ENCODE data around the gene TTC39B. TPM values are rescaled to one million over a fixed set of nuclear protein-coding genes. Genes with fewer than 3 reads are reported as not detected.

TTC39B gene
- total RNA-seq, 2 donors from 2014 or later = 53.5 to 69.5 TPM

DNA sequence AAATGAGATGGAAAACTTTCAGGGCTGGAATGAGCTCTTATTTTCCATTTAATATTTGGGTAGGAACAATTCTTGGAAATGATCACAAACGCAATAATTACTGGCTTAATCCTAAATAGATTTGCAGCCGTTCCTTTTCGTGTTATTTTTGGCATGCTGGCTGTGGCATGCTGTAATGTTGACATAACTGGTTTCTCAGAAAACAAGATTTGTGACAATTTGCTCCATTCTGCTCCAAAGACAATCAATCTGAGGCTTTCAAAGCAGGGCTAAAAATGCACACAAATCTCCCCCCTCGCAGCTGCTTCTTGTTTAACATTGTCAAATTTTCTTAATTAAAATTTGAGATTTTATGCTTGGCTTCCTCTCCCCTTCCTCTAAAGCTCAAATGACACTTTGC is 151.2 kb downstream of the TTC39B start:
- H3K4me1 ChIP-seq (ENCODE audit: control insufficient read depth, insufficient read depth, low read length) = peaks cover 20% of the 10 kb centered on the region
- TF ChIP-seq, protein P1, sequence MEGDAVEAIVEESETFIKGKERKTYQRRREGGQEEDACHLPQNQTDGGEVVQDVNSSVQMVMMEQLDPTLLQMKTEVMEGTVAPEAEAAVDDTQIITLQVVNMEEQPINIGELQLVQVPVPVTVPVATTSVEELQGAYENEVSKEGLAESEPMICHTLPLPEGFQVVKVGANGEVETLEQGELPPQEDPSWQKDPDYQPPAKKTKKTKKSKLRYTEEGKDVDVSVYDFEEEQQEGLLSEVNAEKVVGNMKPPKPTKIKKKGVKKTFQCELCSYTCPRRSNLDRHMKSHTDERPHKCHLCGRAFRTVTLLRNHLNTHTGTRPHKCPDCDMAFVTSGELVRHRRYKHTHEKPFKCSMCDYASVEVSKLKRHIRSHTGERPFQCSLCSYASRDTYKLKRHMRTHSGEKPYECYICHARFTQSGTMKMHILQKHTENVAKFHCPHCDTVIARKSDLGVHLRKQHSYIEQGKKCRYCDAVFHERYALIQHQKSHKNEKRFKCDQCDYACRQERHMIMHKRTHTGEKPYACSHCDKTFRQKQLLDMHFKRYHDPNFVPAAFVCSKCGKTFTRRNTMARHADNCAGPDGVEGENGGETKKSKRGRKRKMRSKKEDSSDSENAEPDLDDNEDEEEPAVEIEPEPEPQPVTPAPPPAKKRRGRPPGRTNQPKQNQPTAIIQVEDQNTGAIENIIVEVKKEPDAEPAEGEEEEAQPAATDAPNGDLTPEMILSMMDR (conservative IDR thresholded peaks at IDR 0.05) = no peak
- no peak overlapping the region for H3K27ac Mint-ChIP-seq
- peaks cover 14% of the 10 kb centered on the region for H3K36me3 Mint-ChIP-seq (ENCODE audit: low read depth)
- no peak overlapping the region for H3K9ac ChIP-seq (ENCODE audit: extremely low read depth, low read length, poor library complexity, severe bottlenecking)
- peaks cover 9% of the 10 kb centered on the region for H3K9me3 ChIP-seq (ENCODE audit: control insufficient read depth, low read length)
- H3K27me3 ChIP-seq (ENCODE audit: control insufficient read depth, insufficient read depth, low read length, poor library complexity, severe bottlenecking) = no peaks in the 10 kb centered on the region
- no peaks in the 10 kb centered on the region for H3K9me3 Mint-ChIP-seq
- H3K4me3 ChIP-seq (ENCODE audit: low read length) = no peak overlapping the region
- no peak for DNase-seq
- peaks cover 17% of the 10 kb centered on the region for H3K4me1 Mint-ChIP-seq
- H3K36me3 ChIP-seq (ENCODE audit: control insufficient read depth, insufficient read depth, low read length) = no peaks in the 10 kb centered on the region
- H3K27ac ChIP-seq (ENCODE audit: low read depth, low read length) = no peak overlapping the region
- no peak overlapping the region for H3K4me3 Mint-ChIP-seq
- WGBS, 2 experiments (ENCODE audit: insufficient coverage in 1 of 2, insufficient read length in 1 of 2) = 83 to 94% methylated on average over 4 of the region's 4 CpGs
- H3K27me3 Mint-ChIP-seq (ENCODE audit: insufficient read depth) = no peaks in the 10 kb centered on the region

DNA sequence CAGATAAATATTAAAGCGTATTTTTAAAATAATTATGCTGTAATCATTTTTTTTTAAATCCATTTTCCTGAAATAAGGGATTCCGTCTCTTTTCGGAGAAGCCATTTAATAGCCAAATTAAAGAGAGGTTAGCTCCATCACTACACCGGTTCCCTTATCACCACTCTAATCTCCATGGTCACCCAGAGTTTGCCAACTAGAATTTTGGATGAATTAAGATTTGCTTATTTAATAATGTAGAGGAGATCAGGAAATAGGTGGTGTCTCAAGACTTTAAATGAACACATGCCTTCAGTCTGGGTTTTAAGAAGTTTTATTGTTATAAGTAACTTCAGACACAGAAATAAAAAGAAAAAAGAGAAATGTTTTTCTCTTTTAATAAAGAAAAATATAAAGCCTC is 151.7 kb downstream of the TTC39B start:
- 88% methylated on average over 4 of the region's 4 CpGs; no CpG with 5 or more reads in 1 of the 2 experiments for WGBS, 2 experiments (ENCODE audit: insufficient coverage in 1 of 2, insufficient read length in 1 of 2)
- Mint-ChIP-seq H3K9me3 (no peaks in the 10 kb centered on the region), H3K4me1 (peaks cover 17% of the 10 kb centered on the region), H3K4me3 (no peak overlapping the region), H3K27me3 (ENCODE audit: insufficient read depth) (no peaks in the 10 kb centered on the region), H3K36me3 (ENCODE audit: low read depth) (peaks cover 9% of the 10 kb centered on the region), H3K27ac (no peak overlapping the region)
- Histone ChIP-seq H3K36me3 (ENCODE audit: control insufficient read depth, insufficient read depth, low read length) (no peaks in the 10 kb centered on the region), H3K4me3 (ENCODE audit: low read length) (no peak overlapping the region), H3K27ac (ENCODE audit: low read depth, low read length) (no peak overlapping the region), H3K27me3 (ENCODE audit: control insufficient read depth, insufficient read depth, low read length, poor library complexity, severe bottlenecking) (no peaks in the 10 kb centered on the region), H3K9ac (ENCODE audit: extremely low read depth, low read length, poor library complexity, severe bottlenecking) (no peak overlapping the region), H3K9me3 (ENCODE audit: control insufficient read depth, low read length) (peaks cover 7% of the 10 kb centered on the region), H3K4me1 (ENCODE audit: control insufficient read depth, insufficient read depth, low read length) (peaks cover 20% of the 10 kb centered on the region)
- DNase-seq = no peak
- TF ChIP-seq, protein P1 (conservative IDR thresholded peaks at IDR 0.05) = no peak

DNA sequence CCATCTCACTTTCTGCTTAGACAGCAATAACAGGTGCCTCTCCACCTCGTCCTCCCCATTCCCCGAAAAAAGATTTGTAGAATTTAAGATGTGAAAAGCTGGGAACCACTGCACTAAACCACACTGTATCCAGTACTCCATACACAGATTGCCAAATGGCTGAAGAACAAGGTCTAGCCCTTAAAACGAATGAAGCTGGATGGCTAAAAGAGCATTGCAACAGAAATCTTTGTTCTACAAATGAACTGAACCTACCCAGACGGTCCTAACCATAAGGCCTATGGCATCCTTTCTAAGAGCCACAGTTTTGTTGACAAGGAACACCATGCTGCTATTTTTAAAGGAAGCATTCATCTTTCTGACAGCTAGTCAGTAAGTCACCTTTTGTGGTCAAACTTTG is 152.3 kb downstream of the TTC39B start:
- H3K9me3 Mint-ChIP-seq = no peaks in the 10 kb centered on the region
- H3K4me1 Mint-ChIP-seq = peaks cover 17% of the 10 kb centered on the region
- H3K4me3 Mint-ChIP-seq = no peak overlapping the region
- Histone ChIP-seq H3K9ac (ENCODE audit: extremely low read depth, low read length, poor library complexity, severe bottlenecking) (no peak overlapping the region), H3K36me3 (ENCODE audit: control insufficient read depth, insufficient read depth, low read length) (no peaks in the 10 kb centered on the region), H3K27me3 (ENCODE audit: control insufficient read depth, insufficient read depth, low read length, poor library complexity, severe bottlenecking) (no peaks in the 10 kb centered on the region), H3K27ac (ENCODE audit: low read depth, low read length) (no peak overlapping the region), H3K4me3 (ENCODE audit: low read length) (no peak overlapping the region), H3K4me1 (ENCODE audit: control insufficient read depth, insufficient read depth, low read length) (peaks cover 20% of the 10 kb centered on the region), H3K9me3 (ENCODE audit: control insufficient read depth, low read length) (peaks cover under 1% of the 10 kb centered on the region)
- TF ChIP-seq, protein P1 (conservative IDR thresholded peaks at IDR 0.05) = no peak
- DNase-seq = no peak
- peaks cover 4% of the 10 kb centered on the region for H3K36me3 Mint-ChIP-seq (ENCODE audit: low read depth)
- H3K27ac Mint-ChIP-seq = no peak overlapping the region
- H3K27me3 Mint-ChIP-seq (ENCODE audit: insufficient read depth) = no peaks in the 10 kb centered on the region
- 90 to 92% methylated on average over 3 to 4 of the region's 4 CpGs for WGBS, 2 experiments (ENCODE audit: insufficient coverage in 1 of 2, insufficient read length in 1 of 2)

All from endodermal cell (in vitro differentiated cells).